ENCODE results near the gene ERRFI1.
A peak's percentile ranks its signal among the peaks of the same experiment; 100 is the strongest.
"Not testable (repeated sequence)": the region's sequence is repeated elsewhere in the genome, so short reads cannot be mapped to it uniquely, and the experiment has no call there.

The ERRFI1 gene

GRCh38 chr1:8026153-8026975 lies at the start of gene ERRFI1:
Gene ERRFI1 (minus strand): TSS chr1:8026309. CDS start chr1:8015619, 10,690 bp downstream.
- DNase-seq: peak; percentile 90

- no peak for DNase-seq
Measured at GRCh38 chr1:8075511-8076051, 49.5 kb upstream of the ERRFI1 start.

- DNase-seq: no peak
Measured at GRCh38 chr1:8073112-8073855, 47.2 kb upstream of the ERRFI1 start.

GRCh38 chr1:8070381-8070811 lies 44.3 kb upstream of the ERRFI1 start:
- DNase-seq: no peak

- DNase-seq: not testable (repeated sequence)
Measured at GRCh38 chr1:8069614-8070320, 43.7 kb upstream of the ERRFI1 start.

- no peak for DNase-seq
Measured at GRCh38 chr1:8065369-8065768, 39.3 kb upstream of the ERRFI1 start.

- DNase-seq: no peak
Measured at GRCh38 chr1:8063298-8064036, 37.4 kb upstream of the ERRFI1 start.

- DNase-seq: no peak
Measured at GRCh38 chr1:8062861-8063260, 36.8 kb upstream of the ERRFI1 start.

- DNase-seq: no peak
Measured at GRCh38 chr1:8061673-8062386, 35.7 kb upstream of the ERRFI1 start.

- no peak for DNase-seq
Measured at GRCh38 chr1:8061210-8061609, 35.1 kb upstream of the ERRFI1 start.

- DNase-seq: no peak
Measured at GRCh38 chr1:8059161-8059622, 33.1 kb upstream of the ERRFI1 start.

- DNase-seq: not testable (repeated sequence)
Measured at GRCh38 chr1:8057779-8058178, 31.7 kb upstream of the ERRFI1 start.

- no peak for DNase-seq
Measured at GRCh38 chr1:8055973-8056372, 29.9 kb upstream of the ERRFI1 start.

- DNase-seq: no peak
Measured at GRCh38 chr1:8053878-8054567, 27.9 kb upstream of the ERRFI1 start.

- DNase-seq: no peak
Measured at GRCh38 chr1:8051650-8052049, 25.5 kb upstream of the ERRFI1 start.

GRCh38 chr1:8049229-8049628 lies 23.1 kb upstream of the ERRFI1 start:
- not testable (repeated sequence) for DNase-seq

- DNase-seq: no peak
Measured at GRCh38 chr1:8047686-8048445, 21.8 kb upstream of the ERRFI1 start.

- DNase-seq: no peak
Measured at GRCh38 chr1:8047112-8047511, 21.0 kb upstream of the ERRFI1 start.

GRCh38 chr1:8046391-8046790 lies 20.3 kb upstream of the ERRFI1 start:
- DNase-seq: no peak

GRCh38 chr1:8043621-8044020 lies 17.5 kb upstream of the ERRFI1 start:
- DNase-seq: no peak
